Fibroblast of skin of right biceps (primary cell): ENCODE measurements around the gene AP2B1.
"Not testable (repeated sequence)": the region's sequence is repeated elsewhere in the genome, so short reads cannot be mapped to it uniquely, and the experiment has no call there.

Experiments used
- DNase-seq: peaks from one replicate; pipeline ENCODE4 v3.0.0-alpha.2; 2013

AP2B1 gene

DNA sequence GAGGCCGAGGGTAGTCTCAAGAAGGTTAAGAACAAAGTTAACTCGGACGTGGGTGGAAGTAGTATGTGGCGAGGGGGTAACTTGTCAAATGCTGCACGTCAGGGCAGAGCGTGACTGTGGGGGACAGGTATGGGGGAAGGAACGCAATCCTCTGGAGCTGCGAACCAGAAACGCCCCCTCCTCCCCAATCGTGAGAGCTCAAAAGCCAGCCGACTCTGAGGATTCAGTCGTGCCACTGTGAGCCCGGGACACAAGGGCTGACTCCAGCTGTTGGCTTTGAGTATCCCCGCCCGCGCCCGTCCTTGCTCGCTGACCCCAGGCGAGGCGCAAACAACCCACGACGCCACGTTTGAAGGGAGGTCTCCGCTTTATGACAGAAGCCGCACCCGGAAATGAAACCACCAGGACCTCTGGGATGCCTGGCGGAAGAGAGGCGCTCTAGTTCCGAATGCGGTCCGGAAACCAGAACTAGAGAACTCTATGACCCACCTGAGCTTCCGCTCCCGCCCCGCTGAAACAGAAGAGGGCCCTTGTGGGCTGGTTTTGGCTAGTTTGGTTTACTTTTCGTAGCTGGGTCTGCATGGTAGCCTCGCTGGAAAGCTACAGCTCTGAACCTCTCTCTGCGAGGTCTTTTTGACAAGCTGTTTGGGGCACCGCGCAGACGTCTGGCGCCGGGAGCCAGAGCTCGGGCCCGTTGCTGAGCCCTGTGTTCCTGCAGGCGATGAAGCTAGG, 8.8 kb upstream of the AP2B1 start, which contains the start of gene PEX12:
Gene PEX12 (minus strand): TSS at position 375 of the 732 bp plus-strand sequence. CDS start 550 bp downstream, outside the sequence.
- DNase-seq, result peak; percentile 91

DNA sequence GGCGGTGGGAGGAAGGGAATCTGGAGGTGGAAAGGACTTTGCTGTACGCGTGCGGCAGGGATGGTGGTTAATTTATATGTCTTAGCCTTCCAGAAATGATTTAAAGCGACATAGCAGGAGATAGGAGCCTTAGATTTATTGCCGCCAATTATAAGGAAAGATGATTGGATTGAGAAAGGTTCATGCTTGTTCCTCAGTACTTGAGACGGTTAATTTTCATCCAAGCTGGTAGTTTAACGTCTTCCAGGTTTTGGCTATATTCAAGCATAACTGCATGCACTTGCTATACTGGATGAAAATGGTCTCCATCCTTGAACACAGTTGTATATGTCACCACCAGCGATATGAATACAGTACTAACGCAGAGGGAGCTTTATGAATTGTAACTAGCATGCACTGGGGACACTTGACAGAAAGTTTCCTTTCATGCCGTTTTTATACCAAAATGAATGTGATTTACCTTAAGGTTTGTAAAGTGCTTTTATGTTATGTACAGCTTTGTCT, 8.1 kb upstream of the AP2B1 start:
- no peak for DNase-seq

DNA sequence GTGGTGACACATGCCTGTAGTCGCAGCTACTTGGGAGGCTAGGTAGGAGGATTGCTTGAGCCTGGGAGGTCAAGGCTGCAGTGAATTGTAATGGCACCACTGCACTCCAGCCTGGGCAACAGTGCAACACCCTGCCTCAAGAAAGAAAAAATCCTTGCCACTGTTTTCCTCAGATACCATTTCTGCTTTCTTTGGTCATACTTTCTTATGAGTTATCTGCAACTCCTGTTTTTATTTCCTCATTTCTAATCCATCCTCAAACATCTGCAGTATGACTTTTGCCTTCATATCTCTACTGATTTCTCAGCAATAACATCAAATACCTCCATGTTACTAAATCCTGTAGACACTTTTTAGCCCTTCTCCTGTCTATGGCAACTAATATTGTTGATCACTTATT, 3.1 kb upstream of the AP2B1 start:
- DNase-seq, result no peak

DNA sequence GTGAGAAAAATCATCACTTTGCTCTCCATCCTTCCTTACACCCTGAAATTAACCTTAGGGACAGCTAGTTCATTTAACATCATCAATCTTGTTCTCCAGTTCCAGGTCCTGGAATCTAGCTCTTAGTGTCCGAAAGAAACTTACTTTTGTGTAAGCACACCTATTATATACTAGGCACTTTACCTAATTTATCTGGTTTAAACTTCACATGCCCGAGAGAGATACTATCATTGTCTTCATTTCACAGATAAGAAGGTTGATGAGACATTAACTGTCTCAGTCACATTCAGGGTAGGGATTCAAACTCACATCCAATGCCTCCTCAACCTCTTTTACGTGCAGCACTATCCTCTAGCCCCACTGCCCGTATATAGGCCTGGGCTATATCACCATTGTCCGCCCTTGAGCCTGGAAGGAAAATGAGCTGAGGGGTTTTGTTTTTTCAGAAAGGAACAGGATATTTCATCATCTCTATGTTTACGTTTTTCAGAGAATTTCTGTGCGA, 501 bp upstream of the AP2B1 start:
- DNase-seq, result no peak

DNA sequence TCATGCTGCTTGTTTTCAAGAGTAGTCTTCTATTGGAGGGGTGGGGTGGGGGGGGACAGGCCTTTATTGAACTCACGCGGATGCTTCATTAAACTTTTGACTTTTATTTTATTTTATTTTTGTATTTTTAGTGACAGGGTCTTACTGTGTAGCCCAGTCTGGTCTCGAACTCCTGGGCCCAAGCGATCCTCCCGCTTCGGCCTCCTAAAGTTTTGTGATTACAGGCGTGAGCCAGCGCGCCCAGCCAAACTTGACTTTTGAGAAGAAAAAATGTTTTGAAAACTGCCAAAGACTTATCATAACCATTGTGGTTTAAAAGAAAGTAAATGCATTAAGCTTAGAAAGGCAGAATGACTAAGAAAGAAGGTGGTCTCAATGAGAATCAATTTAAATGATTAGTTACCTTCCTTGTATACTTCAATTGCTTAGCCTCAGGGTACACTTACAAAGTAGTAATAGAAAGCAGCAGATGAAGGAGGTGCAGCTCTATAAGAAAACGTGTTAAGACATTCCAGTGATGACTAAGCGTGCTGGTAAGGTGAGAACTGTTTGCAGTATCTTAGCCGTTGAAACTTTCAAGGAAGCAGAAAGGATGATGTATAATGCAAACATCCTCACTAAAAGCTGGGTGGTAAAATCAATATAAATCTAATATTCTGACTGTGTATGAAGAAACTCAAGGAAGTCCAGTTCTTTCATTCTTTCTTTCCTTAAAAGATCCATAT, 1.2 kb downstream of the AP2B1 start:
- peak; percentile 75 for DNase-seq

DNA sequence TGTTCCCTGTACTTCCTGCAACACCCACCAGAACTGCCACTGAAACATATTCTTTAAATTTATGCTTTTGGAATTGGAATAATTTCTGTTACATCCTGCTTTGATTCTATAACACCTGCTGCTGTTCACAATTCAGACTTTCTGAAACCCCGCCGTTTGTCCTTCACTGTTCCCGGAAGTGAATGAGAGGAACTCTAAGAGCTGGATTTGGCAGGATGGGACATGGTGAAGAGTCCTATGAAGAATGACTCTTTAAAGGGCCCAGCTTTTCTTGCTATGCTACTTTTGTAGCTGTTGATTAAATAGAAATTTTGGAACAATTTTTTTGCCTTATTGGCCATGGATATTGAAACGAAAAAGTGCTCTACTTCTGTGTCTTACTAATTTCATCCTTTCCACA, 8.9 kb downstream of the AP2B1 start:
- no peak for DNase-seq

DNA sequence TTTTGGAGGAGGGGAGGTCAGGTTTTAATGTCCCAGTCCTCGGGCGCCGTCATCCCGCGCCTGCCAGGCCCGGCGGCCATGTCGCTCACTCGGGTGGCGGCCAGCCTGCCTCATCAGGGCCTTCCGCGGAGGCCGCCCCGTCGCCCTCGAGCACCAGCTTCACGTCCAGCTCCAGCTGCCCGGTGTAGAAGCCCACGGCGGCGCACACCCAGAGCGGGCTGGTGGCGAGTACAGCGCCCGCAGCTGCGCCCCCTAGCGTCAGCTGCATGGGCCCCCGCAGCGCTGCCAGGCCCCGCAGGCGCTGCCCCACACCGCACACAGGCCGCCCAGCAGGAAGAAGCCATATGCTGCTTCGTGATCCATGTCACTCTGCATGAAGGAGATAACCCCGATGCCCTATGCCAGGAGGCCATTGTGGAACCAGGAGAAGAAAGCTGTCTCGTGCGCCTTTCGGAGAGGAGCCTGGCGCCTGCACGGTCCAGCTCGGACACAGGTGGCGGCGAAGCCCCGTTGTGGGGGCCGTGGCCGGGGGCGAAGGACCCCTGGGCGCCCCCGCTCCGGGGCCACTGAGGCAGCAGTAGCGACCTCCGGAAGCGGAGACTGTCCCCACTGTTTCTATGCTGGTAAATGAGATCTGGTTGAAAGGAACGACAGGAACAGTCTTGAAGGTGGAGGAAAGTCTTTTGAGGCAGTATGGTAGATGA, 9.6 kb downstream of the AP2B1 start:
- DNase-seq, result no peak

DNA sequence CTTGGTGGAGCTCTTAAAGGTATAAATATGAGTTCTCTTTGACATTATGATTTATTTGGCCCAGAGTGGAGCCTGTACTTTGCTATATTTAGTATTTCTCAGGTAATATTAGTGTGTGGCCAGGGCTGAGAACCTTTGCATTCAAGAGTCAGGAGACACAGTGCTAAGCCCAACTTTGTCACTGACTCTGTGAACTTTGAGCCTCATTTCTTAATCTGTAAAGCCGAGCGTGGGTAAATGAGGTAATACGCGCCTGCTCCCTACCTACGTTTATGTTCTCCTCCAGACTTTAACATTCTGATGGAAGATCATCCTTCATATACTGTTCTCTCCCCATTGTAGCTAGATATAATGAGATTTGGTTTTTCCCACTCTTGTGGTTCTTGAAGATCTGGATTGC, 10.5 kb downstream of the AP2B1 start:
- DNase-seq, result no peak

DNA sequence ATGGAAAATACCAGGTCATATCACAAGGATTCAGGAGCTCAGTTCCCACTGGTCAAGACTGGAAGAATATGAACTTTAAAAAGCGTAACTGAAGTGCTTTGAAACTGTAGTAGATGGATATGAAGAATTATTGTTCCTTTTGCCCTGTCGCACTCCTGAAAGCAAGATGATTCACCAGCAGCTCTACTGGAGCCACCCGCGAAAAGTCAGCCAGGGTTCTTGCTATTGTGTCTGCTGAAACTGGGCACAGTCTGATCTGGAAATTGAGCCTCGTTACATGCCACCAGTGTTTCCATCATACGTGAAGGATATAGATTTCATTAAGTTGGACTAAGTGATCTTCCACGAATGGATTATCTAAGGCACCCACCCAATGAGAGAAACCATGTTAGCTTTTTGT, 16.6 kb downstream of the AP2B1 start:
- no peak for DNase-seq

DNA sequence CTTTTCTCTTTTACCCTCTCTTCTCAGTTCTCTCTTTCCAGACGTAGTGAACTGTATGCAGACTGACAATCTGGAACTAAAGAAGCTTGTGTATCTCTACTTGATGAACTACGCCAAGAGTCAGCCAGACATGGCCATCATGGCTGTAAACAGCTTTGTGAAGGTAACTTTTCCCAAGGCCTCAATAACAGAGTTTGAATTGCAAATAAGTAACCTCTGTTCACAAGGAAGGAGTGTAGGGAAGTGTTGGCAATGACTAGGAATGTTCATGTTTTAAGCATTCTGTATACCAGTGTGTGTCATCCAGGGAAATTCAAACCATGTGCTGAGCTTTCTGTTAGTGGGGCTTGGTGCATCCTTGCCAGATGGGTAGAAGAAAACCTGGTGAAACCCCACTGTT, 18.6 kb downstream of the AP2B1 start:
- peak; percentile 26 for DNase-seq

DNA sequence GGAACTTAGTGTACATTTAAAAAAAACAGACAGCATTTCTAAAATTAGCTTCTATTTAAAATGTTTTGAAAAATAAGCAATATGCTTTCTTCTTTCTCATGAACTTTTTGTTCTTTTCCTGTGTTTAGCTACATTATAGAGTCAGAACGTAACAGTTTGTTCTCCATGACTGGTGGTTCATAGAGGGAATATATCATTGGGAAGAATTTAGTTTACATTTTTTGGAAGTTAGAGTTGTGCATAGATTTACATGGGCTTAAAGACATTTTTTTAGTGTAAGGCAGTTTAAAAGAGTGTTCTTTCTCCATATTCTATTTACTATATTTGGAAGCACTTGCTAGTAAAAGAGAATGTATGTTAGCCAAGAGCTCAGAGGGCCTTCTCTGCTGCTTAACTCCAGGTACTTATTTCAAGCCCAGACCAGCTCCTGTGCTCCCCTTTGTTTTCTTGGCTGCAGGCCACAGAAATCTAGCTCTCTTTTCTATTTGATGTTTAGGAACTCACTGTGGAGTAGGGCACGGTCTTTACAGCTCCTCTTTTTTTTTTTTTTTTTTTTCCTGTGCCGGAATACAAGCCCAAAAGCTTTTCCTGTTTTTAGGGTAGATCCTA, 20.2 kb downstream of the AP2B1 start:
- DNase-seq, result no peak

DNA sequence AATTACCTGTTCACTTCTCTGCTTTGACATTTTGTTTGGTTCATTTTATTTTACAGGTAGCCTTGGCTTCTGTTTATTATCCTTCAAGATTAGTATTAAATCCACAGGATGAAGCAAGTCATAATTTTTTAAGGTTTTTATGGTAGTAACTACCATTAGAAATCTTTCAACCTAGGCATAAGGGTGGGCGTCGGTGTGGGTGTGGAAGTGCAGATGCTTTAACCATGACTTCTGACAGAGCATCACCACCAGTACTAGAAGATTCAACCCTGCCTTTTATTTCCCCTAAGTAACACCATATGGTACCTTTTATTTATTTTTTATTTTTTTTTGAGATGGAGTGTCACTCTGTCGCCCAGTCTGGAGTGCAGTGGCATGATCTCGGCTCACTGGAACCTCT, 22.7 kb downstream of the AP2B1 start:
- no peak for DNase-seq

DNA sequence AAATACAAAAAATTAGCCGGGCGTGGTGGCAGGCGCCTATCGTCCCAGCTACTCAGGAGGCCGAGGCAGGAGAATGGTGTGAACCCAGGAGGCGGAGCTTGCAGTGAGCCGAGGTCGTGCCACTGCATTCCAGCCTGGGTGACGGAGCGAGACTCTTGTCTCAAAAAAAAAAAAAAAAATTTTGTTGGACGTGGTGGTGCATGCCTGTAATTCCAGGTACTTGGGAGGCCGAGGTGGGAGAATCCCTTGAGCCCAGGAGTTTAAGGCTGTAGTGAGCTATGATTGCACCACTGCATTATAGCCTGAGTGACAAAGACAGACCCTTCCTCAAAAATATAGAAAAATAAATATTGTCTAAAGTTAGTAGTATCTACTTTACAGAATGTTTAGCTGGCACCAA, 23.6 kb downstream of the AP2B1 start:
- not testable (repeated sequence) for DNase-seq

DNA sequence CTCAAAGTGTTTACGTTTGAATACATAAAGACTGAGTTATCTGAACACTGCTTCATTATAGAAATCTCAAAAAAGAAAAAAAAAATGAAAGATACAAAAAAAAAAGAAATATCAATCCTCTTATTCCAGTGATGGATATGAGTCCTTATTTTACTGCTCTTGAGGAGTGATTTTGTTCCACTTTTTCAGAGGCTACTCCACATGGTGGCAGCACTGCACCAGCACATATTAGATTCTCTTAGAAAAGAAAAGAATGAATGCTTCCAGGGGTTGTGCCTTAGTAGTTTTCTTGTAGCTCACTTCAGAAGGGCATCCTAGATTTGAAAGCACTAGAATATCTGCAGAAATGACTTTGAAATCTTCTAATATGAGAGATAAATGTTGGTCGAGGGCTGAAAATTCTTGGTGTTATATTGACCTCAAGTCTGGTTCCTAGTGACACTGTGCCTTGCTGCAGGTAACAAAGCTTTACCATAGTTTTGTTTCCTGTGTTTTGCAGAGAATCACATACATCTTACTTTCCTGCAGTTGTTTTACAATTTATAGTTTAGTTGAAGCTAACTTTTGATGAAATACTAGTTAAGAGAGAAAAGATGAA, 25.9 kb downstream of the AP2B1 start:
- peak; percentile 47 for DNase-seq

DNA sequence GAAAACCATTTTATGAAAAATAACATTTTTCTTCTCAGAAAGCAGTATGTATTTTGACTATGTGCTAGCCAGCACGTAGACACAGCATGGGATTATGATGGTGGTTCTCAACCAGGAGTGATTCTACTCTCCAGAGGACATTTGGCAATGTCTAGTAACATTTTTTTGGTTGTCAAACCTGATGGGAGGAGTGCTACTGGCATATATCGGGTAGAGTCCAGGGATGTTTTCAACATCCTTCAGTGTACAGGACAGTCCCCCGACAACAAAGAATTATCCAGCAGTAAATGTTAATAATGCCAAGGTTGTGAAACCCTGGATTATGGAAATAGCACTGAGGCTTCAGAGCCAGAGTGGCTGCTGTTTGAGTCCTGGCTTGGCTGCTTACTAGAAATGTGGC, 27.7 kb downstream of the AP2B1 start:
- DNase-seq, result peak; percentile 18

DNA sequence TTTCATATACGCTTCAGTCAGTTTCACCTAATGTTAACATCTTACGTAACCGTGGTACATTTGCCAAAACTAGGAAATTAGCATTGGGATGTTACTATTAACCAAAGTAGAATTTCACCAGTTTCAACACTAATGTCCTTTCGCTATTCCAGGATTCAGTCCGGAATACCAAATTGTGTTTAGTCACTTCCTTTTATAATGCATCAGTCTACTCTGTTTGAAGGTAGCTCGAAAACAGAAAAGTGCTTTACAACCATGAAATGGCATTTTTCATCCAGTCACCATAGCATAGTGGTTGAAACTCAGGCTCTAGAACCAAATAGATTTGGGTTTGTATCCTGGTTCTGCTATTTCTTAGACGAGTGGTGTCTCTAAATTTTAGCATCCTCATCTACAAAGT, 29.4 kb downstream of the AP2B1 start:
- no peak for DNase-seq

DNA sequence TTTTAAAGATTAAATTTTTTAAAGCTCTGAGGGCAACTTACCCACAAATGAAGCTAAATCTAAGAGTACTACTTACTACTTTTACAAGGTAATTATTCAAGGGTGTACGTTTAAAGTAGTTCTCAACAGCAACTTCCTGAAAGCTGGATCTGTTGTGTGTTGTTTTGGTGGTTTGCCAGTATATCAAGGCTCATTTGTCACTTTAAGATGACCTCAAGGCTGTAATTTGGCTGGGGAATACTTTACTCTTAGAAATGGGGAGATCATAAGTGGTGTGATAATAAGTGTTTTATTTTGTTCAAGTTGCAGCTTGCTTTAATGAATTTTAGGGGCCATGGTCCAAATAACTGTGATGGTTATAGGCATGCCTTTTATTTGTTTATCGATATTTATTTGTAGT, 30.4 kb downstream of the AP2B1 start:
- no peak for DNase-seq

DNA sequence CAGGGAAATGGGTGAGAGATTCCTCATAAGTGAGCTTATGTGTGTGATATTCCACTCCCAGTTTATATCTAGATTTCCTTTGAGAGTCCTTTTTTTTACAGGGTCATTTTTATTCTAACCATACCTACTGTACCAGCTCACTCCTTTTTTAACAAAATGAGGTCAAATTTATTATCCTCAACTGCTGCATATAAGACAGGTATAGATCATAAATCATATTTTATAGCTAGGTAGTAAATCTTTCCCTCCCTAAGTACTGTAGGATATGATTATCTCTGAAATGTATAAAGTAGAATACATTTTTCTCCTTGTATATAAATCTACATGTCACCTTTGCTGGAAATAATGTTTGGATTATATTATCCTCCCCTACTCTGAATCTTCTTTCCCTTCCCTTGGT, 31.5 kb downstream of the AP2B1 start:
- DNase-seq, result no peak

DNA sequence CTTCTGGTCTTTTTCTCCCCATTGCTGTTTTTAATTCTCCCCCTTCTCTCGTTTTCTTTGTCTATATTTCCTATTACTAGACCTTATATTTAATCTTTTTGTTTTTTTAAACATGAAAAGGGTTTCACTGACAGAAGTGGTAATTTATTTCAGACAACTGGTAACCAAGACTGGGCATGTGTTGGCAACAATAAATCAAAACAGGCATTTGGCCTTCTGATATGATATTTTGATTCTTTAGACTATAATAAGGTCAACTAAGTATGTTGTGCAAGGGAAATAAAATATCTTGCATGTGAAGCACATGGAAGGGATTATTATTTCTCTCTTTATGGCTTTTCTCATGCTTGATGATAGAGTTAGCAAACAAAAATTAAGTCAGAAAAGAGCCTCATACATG, 34.6 kb downstream of the AP2B1 start:
- DNase-seq, result no peak

DNA sequence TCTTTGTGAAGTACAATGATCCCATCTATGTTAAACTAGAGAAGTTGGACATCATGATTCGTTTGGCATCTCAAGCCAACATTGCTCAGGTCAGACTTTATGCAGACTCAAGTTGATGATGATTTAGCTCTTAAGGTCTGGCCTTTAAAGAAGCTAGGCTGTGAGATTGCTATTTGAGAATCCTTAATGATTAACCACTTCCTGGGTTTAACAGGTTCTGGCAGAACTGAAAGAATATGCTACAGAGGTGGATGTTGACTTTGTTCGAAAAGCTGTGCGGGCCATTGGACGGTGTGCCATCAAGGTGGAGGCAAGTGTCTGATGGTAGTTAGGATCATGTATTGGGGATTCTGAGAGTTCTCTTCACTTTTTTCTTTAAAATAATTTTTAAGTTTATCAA, 40.3 kb downstream of the AP2B1 start:
- DNase-seq, result no peak

DNA sequence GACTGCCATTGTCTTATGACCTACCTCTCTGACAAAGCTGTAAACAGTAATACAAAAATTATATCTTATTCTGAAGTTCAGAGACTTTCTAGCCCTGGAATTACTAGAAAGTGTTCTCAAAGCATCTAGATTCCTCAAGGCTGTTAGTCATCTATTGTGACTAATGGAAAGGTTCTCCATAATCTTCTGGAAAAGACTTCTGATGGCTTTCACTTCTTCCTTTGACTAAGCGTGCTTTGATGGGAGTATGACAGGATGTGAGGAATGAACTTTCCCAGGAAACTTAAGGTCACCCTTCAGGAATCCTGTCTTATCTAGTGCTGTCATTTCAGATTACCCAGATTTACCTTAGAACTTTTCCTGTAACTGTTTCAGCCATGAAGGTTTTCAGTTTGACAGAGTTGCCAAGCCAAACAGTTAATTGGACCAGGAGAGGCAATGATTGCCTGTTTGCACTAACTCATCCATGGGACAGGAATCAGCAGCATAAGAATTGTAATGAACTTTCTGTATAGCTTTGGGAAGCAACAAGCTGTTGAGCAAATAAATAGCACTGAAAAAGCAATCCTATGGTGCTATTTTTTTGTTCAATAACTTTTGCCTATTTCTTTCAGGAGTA, 43.5 kb downstream of the AP2B1 start:
- peak; percentile 76 for DNase-seq

DNA sequence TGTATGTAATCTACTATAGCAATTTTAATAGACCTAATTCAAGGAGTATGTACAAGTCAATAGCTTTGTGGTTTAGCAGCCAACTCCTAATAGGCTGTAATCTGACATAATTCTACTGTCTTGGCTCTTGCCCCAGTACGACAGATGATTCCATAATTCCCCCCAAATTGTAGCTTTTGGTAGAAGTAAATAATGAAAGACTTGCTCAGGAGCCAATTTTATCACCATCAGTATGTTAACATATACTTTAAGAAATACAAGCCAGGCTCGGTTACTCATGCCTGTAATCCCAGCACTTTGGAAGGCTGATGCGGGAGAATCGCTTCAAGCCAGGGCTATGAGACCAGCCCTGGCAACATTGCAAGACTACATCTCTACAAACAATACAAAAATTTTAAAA, 53.9 kb downstream of the AP2B1 start:
- no peak for DNase-seq
